Keratinocyte (primary cell): ENCODE results near the gene SLC8A1.

Experiments used
- CTCF ChIP-seq, 3 experiments: IDR thresholded peaks in 1 of 3; conservative IDR thresholded peaks in 1 of 3; optimal IDR thresholded peaks in 1 of 3; 2 replicates in 2 of 3; 3 replicates in 1 of 3; pipeline versions ENCODE3 to v1.5.1; 2011; ENCODE audit warnings: low read length in 3 of 3, mild to moderate bottlenecking in 3 of 3, moderate library complexity in 2 of 3, control low read depth in 1 of 3, inconsistent platforms in 1 of 3; ENCODE audit not compliant: insufficient read depth in 2 of 3; ENCODE audit errors: extremely low read depth in 1 of 3
- EZH2 ChIP-seq: IDR thresholded peaks from one replicate; pipeline ENCODE4 v1.6.1; 2012; ENCODE audit warnings: inconsistent platforms, mild to moderate bottlenecking, low read length, moderate library complexity

- TF ChIP-seq CTCF (optimal IDR thresholded peaks at IDR 0.05 in 1 of 3, IDR thresholded peaks at IDR 0.05 in 1 of 3, conservative IDR thresholded peaks at IDR 0.05 in 1 of 3; ENCODE audit: extremely low read depth in 1 of 3, insufficient read depth in 2 of 3, low read length in 3 of 3) (no peak), EZH2 (no peak)
Observed at GRCh38 chr2:40105593-40105992, 346.3 kb downstream of the SLC8A1 start.
